ENCODE results near the gene HBD.
A peak's percentile ranks its signal among the peaks of the same experiment; 100 is the strongest.

HBD gene

DNA sequence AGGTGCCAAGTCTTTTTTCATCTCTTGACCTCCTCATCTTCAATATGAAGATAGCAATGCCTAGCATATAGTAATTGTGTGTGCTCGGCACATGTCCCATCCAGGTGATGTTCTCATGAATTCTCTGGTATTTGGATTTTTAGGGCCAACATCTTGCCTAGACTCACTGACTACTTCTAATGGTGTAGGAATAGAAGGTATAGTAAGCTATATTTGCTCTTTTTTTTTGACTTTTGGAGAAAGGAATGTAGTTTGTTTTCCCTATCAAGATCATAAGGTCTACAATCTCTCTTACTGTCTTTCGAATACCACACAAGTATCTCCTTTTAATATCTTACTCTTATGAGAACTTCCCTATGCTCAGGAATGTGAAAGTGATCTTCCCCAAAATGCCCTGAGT is 3.2 kb downstream of the HBD start:
- no peak for DNase-seq

DNA sequence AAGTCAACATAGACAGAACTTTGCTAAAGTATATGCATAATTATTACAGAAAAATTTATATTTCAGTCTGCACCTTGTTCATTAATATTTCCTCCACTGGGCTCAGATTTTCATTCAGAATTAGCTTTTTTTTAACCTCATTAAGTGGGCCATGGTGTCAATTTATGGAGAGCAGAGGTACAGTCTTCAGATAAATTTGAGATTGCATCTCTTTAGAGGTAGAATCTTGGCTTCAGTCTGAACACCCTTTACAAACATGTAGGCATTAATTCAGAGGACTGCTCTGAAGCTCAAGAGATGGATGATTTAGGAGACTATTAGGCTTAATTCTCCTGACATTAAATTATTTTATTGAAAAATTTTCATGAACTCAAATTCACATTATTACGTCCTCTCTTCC is 4.0 kb downstream of the HBD start:
- DNase-seq = no peak

DNA sequence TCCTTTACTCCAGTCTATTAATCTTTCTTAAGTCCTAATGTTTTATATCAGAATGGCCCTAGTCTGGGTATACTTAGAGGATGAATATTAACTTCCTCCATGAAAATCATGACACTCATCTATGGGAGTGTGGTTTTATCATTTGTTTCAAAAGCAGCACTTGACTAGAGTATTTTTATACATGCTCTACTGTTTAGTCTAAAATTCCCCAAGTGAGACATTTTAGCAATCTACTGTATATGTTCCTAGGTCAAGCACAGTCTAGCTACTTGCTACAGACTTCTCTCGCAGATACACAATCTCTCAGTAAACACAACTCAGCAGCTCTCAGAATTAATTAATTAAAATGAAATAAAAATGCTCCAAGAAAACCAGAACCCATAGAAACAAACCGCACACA is 4.5 kb downstream of the HBD start:
- no peak for DNase-seq

DNA sequence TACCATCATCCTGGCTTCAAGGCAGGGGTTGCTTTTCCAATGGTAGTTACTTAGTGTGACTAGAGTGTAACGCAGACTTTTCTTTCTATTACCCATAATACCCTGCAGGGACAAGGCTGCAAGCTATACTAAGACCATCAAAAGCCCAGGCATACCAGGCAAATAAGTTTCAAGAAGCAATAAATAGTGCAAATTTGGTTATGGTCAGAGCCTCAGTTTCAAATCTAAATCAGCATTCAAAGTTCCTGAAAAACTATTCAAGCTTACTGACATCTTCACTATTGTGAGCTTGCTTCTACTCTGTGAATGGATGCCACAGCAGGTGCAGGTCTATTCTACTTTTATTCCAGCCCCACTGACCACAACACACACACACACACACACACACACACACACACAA is 4.9 kb downstream of the HBD start:
- no peak for DNase-seq

DNA sequence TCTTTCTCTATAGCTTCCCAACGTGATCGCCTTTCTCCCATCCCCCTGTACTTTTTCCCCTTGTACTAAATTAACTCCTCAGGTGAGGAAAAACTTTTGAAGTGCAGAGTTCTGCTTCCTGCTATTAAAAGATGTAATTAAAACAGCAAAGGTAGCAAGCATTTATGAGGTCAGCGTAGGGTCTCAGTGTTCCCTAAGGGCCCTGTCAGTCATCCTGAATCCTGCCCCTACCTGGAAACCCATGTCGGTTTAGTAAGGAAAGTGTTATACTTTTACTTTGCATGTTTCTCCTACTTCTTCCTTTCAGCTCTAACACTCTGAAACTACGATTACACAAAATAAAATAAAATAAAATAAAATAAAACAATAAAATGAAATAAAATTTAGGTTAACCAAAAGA is 6.2 kb downstream of the HBD start:
- no peak for DNase-seq

DNA sequence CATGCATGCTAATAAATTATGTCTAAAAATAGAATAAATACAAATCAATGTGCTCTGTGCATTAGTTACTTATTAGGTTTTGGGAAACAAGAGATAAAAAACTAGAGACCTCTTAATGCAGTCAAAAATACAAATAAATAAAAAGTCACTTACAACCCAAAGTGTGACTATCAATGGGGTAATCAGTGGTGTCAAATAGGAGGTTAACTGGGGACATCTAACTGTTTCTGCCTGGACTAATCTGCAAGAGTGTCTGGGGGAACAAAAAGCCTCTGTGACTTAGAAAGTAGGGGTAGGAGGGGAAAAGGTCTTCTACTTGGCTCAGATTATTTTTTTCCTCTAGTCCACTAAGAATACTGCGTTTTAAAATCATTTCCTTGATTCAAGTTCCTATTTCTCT is 6.6 kb downstream of the HBD start:
- DNase-seq = no peak

DNA sequence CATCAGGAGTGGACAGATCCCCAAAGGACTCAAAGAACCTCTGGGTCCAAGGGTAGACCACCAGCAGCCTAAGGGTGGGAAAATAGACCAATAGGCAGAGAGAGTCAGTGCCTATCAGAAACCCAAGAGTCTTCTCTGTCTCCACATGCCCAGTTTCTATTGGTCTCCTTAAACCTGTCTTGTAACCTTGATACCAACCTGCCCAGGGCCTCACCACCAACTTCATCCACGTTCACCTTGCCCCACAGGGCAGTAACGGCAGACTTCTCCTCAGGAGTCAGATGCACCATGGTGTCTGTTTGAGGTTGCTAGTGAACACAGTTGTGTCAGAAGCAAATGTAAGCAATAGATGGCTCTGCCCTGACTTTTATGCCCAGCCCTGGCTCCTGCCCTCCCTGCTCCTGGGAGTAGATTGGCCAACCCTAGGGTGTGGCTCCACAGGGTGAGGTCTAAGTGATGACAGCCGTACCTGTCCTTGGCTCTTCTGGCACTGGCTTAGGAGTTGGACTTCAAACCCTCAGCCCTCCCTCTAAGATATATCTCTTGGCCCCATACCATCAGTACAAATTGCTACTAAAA is 7.5 kb downstream of the HBD start, which contains the start of gene HBB:
Gene HBB, minus strand, starts transcription at position 340 of the 579 bp plus-strand sequence. Its CDS starts 50 bp downstream, at position 290.
- DNase-seq = no peak

DNA sequence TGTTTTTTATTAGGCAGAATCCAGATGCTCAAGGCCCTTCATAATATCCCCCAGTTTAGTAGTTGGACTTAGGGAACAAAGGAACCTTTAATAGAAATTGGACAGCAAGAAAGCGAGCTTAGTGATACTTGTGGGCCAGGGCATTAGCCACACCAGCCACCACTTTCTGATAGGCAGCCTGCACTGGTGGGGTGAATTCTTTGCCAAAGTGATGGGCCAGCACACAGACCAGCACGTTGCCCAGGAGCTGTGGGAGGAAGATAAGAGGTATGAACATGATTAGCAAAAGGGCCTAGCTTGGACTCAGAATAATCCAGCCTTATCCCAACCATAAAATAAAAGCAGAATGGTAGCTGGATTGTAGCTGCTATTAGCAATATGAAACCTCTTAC is 8.8 kb downstream of the HBD start:
- no peak for DNase-seq

DNA sequence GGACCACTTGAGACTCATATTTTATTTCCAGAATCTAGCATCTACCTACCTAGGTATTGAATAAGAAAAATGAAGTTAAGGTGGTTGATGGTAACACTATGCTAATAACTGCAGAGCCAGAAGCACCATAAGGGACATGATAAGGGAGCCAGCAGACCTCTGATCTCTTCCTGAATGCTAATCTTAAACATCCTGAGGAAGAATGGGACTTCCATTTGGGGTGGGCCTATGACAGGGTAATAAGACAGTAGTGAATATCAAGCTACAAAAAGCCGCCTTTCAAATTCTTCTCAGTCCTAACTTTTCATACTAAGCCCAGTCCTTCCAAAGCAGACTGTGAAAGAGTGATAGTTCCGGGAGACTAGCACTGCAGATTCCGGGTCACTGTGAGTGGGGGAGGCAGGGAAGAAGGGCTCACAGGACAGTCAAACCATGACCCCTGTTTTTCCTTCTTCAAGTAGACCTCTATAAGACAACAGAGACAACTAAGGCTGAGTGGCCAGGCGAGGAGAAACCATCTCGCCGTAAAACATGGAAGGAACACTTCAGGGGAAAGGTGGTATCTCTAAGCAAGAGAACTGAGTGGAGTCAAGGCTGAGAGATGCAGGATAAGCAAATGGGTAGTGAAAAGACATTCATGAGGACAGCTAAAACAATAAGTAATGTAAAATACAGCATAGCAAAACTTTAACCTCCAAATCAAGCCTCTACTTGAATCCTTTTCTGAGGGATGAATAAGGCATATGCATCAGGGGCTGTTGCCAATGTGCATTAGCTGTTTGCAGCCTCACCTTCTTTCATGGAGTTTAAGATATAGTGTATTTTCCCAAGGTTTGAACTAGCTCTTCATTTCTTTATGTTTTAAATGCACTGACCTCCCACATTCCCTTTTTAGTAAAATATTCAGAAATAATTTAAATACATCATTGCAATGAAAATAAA is 9.5 kb downstream of the HBD start:
- no peak for DNase-seq

DNA sequence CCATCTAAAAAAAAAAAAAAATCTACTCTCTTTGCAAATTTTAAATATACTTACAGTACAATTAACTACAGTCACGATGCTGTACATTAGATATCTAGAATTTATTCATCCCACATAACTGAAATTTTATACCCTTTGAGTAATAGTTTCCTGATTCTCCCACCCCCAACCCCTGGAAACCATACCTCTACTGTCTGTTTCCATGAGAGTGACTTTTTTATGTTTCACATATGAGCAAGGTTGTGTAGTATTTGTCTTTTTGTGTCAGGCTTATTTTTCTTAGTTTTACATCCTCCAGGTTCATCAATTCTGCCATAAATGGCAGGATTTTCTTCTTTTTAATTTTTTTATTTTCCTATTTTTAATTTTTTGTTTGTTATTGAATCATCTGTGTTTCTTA is 10.6 kb downstream of the HBD start:
- DNase-seq = no peak

DNA sequence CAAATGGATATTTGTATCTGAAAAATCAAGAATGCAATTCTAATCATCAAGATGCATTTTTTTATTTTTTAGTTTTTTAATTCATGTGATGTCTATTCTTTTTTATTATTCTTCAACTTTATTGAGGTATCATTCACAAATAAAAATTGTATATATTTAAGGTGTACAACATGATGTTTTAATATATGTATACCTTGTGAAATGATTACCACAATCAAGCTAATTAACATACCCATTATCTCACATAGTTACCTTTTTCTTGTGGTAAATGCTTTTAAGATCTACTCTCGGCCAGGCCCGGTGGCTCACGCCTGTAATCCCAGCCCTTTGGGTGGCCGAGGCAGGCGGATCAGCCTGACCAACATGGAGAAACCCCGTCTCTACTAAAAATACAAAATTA is 11.1 kb downstream of the HBD start:
- DNase-seq = no peak

DNA sequence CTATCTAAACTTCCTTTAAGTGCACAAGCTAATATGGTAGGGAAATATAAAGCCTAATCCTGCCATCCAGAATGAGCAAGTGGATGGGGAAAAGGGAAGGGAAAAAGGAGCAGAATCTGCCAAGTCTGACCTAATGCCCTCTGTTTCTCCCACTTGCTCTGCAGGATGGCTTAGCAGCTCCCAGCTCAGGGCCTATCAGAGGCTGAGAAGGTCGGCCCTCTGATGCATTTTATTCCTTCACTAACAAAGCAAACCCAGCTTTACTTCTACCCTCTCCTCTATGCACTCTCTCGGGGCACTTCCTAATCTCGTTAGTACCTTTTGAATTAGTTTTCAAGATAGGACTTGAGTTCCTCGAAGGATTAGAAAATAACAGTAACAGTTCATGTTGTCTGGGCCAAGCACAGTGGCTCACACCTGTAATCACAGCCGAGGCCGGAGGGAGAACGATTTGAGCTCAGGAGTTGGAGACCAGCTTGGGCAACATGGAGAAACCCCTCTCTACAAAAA is 23.9 kb downstream of the HBD start:
- DNase-seq = no peak

DNA sequence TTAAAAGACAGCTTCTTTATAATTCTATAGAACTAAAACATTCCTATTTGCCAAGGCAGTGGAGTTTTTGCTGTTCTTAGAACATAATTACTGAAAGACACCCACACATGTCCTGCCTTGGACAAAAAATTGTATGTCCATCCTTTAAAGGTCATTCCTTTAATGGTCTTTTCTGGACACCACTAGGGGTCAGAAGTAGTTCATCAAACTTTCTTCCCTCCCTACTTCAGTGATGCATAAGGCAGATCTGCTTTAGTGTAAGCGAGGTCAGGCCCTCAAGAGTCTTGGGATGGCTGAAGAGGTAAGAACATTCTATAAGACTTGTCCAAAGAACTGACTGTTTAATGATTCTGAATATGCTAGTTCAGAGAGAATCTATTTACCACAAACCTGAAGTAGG is 29.5 kb downstream of the HBD start:
- peak; percentile 28 to 48 for DNase-seq

DNA sequence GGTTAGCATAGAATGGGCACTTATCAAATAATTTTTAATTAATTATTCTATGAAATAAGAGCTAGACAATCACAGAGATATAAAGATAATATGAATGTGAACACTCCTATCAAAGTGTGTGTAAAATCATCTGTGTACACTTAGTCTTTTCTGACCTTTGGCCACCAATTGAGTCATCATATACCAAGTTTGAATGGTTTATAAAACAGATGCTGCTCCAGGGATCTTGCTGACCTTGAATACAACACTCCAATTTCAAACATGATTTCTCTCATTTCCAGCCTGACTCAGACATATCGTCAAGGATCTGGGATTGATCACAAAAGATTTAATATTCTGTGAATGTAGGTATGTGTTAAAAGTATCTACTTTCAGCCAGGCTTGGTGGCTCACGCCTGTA is 30.9 kb downstream of the HBD start:
- no peak for DNase-seq

DNA sequence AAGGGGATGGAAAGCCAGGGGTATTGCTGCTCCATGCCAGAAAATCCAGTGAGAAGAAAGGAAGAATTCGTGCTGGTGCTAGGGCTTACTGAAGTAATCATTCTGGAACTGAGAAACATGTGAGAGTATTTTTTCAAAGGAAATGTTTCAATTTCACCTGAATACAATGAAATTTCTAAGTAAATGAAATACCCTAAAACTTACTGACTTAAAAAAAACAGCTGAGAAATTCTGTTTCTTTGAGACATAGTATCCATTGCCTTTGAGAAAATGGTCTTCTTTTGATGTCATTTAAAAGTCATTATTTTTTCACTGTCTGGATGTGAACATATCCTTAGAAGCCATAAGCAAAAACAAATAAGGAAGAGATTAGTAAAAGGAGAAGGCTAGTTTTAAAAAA is 33.7 kb downstream of the HBD start, which contains the start of gene OR51V1:
Gene OR51V1, minus strand, starts transcription at position 101 of the 400 bp plus-strand sequence. Its CDS starts 0 bp downstream, at position 101.
- DNase-seq = no peak

DNA sequence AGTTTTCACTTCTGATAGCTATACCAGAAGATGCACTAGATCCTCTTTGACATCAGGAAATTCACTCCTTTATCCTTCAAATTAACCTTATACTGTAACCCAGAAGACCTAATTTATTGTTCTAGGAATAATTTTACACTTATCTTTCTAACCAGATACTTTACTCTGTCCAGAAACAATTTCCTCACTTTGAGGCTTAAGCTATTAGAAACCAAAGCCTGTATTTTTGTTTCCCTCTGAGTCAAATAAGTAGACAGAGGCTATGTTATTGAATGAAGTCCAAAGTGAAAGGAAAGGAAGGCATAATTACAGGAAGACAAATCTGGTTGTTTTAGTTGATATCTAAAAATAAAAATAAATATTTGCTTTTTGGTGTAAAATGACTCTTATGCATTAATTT is 36.0 kb downstream of the HBD start:
- no peak for DNase-seq

DNA sequence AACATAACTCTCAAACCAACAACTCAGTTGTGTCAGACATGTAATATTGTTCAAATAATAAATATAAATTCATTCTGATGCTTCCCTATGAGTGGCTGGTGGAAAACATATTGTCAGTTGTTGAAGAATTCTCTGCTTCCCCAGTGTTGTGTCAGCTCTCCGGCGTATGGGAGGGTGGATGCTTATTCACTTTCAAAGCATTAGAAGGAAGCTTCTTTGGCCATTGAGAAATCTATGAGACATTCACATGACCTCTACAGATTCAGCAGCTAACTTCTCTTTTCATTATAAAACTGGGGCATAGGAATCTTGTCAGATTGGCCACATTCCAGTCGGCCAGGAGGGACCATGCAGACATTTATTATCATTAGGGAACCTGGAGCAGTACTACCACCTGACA is 36.7 kb downstream of the HBD start:
- DNase-seq = peak; percentile 71 to 78

DNA sequence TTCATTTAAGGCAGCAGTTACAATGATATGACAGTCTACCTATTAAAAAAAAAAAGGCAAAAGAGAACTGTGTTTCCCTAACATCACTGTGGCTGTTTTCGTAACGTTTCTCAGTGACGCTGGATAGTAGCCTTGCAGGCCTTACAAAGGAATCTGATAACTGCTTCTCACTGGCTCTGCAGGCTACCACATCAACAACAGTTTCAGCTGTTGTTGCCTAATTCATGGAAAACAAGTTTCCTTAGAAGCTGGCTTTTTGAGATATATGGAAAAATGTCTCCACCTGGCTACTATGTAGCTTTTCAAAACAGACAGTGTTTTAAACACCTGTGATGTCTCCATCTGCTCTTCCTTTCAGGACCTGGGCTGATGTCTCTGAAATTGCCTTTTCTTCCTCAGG is 37.6 kb downstream of the HBD start:
- no peak for DNase-seq

DNA sequence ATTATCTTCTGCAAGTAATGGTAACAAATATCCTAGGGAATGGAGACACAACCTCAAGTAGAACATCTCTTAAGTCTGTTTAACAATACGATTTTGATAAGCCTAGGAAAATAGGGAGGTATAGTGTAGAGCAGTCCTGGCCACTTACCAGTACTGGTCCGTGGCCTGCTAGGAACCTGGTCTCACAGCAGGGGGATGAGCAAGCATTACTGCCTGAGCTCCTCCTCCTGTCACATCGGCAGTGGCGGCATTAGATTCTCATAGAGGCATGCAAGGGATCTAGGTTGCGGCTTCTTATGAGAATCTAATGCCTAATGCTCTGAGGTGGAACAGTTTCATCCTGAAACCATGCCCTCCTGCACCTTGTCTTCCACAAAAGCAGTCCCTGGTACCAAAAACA is 38.2 kb downstream of the HBD start:
- DNase-seq = no peak

DNA sequence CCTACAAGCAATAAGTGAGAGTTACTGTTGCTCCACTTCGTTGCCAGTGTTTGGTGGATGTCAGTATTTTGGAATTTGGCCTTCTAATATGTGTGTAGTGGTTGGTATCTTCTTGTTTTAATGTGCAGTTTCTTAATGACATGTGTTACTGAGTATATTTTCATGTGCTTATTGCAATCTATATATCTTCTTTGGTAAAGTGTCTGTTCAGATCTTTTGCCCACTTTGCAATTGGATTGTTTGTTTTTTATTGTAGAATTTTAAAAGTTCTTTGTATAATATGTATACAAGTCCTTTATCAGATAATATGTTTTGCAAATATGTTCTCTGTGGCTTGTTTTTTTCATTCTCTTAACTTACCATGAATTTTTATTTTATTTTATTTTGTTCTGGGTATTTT is 41.5 kb downstream of the HBD start:
- DNase-seq = no peak

DNA sequence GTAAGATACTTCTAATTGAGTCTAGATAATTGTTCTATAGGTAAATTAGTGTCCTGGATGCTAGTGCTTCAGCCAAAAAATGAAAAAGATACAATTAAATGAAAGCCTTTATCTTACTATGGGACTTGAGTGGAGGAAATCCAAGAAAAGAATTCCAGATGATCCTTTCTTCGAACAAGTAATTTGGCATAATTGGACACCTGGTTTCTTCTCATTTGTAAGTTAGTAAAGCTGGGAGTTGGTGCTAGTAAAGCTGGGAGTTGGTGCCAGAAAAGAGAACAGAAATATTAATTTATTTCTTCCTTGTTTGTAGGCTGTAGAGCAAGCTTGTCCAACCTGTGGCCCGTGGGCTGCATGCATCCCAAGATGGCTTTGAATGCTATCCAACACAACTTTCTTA is 46.1 kb downstream of the HBD start:
- DNase-seq = no peak

All from inflammatory macrophage treated with lipopolysaccharide for 1 hour (primary cell).